HG02610 (cell line): ENCODE results near the gene DBF4B.

Source experiments
- ATAC-seq: cut with Tn5 transposase; IDR thresholded peaks from one replicate; pipeline ENCODE4 v1.9.1; 2021; ENCODE audit warnings: mild to moderate bottlenecking, moderate library complexity; ENCODE audit not compliant: unreplicated experiment

Gene DBF4B

GRCh38 chr17:44795421-44795820 lies 87.0 kb downstream of the DBF4B start:
- no peak for ATAC-seq

- no peak for ATAC-seq
These were observed 87.5 kb downstream of the DBF4B start for GRCh38 chr17:44795928-44796327.

GRCh38 chr17:44796731-44797130 lies 88.3 kb downstream of the DBF4B start:
- ATAC-seq = no peak

- ATAC-seq = no peak
These were observed 89.3 kb downstream of the DBF4B start for GRCh38 chr17:44797802-44798201.

GRCh38 chr17:44798356-44798755 lies 89.9 kb downstream of the DBF4B start:
- no peak for ATAC-seq
